ENCODE measurements around the gene PSTPIP1.

DNA sequence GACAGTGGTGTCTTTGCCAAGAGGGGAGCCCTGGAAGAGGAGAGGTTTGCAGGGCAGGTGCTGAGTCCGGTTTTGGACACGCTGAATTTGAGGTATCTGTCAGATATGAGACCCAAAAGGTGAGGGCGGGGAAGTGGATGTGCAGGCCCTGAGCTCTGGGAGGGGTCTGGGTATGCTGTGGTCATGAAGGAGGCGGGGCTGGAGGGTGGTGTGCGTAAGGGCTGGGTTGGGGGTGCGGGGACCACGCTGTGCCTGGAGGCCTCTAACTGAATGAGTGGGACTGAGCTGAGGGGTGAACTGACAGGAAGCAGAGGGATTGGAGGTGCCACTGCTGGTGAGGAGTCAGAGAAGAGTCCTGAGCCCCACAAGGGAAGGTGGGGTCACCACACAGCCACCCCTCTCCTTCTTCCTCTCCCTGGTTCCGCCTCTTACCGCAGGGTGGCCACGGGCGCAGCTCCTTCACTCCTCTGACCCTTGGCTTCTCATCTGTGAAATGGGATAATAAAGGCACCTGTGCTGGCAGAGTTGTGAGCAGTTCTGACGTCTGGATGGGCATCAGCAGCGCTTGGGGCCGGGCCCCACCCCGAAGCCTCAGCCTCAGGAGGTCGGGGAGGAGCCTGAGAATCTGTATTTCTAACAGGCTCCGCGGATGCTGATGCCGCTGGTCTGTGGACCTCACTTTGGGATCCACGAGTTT is 28.8 kb downstream of the PSTPIP1 start:
- TF ChIP-seq POLR2AphosphoS5 (IDR thresholded peaks at IDR 0.05; ENCODE audit: low read depth, low read length) (no peak), SIN3A (IDR thresholded peaks at IDR 0.05; ENCODE audit: borderline replicate concordance, insufficient read depth, low read length) (no peak), TAF1 (IDR thresholded peaks at IDR 0.05; ENCODE audit: borderline replicate concordance, insufficient read depth, low read length) (no peak), FOXP2 (optimal IDR thresholded peaks at IDR 0.05; ENCODE audit: borderline replicate concordance, extremely low read depth, extremely low read length, insufficient read depth) (no peak)
- TF ChIP-seq, protein P1, sequence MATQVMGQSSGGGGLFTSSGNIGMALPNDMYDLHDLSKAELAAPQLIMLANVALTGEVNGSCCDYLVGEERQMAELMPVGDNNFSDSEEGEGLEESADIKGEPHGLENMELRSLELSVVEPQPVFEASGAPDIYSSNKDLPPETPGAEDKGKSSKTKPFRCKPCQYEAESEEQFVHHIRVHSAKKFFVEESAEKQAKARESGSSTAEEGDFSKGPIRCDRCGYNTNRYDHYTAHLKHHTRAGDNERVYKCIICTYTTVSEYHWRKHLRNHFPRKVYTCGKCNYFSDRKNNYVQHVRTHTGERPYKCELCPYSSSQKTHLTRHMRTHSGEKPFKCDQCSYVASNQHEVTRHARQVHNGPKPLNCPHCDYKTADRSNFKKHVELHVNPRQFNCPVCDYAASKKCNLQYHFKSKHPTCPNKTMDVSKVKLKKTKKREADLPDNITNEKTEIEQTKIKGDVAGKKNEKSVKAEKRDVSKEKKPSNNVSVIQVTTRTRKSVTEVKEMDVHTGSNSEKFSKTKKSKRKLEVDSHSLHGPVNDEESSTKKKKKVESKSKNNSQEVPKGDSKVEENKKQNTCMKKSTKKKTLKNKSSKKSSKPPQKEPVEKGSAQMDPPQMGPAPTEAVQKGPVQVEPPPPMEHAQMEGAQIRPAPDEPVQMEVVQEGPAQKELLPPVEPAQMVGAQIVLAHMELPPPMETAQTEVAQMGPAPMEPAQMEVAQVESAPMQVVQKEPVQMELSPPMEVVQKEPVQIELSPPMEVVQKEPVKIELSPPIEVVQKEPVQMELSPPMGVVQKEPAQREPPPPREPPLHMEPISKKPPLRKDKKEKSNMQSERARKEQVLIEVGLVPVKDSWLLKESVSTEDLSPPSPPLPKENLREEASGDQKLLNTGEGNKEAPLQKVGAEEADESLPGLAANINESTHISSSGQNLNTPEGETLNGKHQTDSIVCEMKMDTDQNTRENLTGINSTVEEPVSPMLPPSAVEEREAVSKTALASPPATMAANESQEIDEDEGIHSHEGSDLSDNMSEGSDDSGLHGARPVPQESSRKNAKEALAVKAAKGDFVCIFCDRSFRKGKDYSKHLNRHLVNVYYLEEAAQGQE (IDR thresholded peaks at IDR 0.05; ENCODE audit: insufficient read depth in 1 of 2, low read depth in 2 of 2, low read length in 2 of 2) = no peak
